Stimulated activated CD8-positive, alpha-beta memory T cell treated with anti-CD3 and anti-CD28 coated beads, Interleukin-12 subunit alpha, Interleukin-12 subunit beta, amount 100 ng/mL, for 24 hours (primary cell): ENCODE data around the gene NR3C1.

Experiments
- DNase-seq: peaks from one replicate; pipeline ENCODE4 v3.0.0-alpha.2; 2020; ENCODE audit errors: extremely low read depth

NR3C1 gene

DNA sequence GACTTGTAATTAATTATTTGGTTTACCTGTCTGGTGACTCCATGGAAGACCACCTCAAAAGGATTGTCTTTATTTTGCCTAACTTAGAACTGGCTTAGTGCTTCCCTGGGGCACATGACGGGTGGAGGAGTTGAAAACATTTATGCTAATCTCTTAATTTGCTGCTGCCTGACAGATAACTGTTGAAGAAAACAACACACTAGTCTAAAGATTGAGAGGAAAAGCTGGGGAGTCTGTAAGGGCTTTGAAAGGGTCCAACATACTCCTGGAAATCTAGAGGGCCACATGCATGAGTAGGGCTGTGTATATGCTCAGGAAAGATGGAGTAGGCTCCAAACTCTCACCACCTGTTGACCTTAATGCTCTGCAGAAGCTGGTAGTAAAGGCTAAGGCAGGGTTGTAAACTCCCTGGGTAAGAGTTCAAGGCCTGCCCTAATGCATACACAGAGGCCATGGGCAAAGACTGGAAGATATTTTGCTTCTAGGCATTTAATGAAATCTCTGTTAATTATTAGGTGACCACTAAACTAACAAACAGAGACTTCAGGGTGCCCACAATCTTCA is 40.7 kb downstream of the NR3C1 start:
- DNase-seq: no peak

DNA sequence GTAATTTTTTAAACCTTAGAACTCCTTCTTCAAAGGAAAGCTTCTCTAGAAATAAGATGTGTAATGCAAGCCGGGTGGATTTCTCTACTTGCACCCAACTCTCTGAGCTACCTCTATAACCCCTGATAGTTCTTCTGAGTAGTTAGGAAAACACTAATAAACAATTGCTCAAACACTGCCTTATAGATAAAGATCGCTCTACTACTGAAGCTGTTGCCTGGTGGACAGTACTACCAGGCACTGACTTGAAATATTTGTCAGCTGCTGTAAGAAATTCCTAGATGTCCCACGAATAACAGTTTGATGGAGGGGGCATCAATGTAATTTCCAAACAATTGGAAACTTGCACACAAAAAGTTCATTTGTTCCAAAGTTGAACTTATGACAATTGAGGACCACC is 42.0 kb downstream of the NR3C1 start:
- no peak for DNase-seq

DNA sequence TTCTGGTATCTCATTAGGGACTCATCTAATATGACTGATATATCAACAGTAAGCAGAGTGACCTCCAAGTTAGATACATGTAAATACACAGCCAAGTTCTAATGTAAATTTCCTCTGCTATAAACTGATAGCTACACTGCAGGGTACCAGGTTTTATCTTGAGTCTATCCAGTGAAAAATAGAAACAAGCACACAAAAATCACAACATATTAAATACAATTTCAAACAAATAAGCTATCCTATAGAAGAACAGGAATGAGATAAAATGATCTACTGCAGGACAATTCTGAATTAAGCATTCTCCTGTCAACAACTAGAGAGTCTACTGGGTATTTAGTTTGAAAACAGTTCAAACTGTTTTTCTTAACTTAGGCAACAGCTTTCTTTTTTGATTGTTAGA is 42.7 kb downstream of the NR3C1 start:
- no peak for DNase-seq

DNA sequence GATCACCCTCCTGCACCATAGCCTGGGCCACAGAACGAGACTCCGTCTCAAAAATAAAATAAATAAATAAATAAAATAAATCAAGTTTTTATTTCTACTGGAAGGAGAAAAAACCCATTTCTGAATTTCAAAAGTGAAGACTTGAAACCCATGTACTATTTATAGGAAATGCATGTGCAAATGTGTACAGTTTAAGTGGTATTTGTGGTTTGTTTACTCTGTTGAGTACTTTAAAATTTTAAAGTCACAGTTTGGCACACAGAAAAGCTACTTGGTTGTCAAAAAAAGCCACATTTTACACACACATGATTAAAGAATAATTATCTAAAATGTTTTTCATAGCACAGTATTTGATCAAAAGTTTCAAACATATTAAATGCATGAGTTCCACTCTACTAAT is 43.6 kb downstream of the NR3C1 start:
- DNase-seq: no peak

DNA sequence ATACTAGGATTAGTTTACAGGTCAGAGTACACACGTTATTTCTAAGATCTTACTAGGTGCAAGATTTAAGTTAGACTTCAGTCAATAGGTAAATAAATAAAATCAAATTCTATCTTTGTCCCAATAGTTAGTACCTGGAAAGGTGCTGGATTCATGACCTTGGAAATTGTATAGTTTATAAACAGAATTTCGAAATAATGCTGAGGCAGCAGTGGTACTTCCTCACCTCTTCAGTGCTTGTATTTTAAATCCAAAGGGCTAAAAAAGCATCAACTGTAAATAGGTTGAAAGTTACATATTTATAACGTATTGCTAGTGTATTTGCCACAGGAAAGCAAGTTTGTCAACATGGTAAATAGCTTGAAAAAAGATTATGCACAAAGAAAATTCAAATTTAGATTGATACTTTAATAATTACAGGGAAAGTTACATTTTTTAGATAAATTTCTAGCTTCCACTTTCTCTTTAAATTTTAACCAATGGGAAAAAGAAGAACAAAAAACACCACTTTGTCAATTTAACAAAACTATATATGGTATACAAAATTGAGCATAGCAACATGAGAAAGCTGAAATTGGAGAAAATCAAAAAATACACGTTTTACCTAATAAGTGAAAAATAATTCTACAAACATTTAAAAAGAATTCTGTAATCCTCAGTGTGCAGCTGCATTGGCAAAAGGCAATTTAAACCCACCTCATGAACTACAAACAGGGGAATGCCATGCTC is 46.5 kb downstream of the NR3C1 start:
- no peak for DNase-seq

DNA sequence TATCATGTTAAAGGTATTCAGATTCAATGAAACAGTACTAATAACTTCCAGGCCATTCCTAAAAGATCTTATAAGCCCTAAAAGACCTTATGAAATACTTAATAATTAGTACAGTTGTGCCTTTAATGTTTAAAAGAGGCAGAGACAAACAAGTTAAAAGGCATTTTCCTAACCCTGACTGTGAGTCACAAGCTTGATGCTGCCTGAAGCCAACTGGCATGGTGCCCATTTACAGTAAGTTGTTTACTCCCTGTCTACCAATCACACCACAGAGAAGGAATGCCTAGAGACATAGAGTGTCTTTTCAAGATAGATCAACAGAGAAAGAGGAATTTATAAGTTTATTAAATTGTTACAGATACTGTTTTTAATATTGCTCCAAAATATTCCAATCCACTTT is 47.8 kb downstream of the NR3C1 start:
- no peak for DNase-seq

DNA sequence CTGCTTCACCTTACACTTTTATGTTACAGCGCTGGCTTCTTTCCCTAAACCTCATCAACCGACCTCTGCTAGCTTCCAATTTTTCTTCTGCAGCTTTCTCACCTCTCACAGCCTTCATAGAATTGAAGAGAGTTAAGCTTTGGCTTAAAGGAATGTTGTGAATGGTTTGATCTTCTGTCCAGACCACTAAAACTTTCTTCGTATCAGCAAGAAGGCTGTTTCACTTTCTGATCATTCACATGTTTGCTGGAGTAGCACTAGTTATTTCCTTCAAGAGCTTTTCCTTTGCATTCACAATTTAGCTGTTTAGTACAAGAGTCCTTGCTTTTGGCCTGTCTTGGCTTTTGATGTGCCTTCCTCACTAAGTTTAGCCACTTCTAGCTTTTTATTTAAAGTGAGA is 49.5 kb downstream of the NR3C1 start:
- DNase-seq: no peak

DNA sequence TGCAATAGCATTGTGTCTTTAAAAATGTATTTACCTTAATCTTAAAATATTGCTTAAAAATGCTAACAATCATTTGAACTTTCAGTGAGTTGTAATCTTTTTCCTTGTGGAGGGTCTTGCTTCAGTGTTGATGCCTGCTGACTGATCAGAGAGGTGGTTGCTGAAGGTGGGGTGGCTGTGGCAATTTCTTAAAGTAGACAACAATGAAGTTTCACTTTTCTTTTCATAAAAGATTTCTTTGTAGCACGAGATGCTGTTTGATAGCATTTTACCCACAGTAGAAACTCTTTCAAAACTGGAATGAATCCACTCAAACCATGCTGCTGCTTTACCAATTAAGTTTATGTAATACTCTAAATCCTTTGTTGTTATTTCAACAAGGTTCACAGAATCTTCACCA is 50.8 kb downstream of the NR3C1 start:
- DNase-seq: no peak

DNA sequence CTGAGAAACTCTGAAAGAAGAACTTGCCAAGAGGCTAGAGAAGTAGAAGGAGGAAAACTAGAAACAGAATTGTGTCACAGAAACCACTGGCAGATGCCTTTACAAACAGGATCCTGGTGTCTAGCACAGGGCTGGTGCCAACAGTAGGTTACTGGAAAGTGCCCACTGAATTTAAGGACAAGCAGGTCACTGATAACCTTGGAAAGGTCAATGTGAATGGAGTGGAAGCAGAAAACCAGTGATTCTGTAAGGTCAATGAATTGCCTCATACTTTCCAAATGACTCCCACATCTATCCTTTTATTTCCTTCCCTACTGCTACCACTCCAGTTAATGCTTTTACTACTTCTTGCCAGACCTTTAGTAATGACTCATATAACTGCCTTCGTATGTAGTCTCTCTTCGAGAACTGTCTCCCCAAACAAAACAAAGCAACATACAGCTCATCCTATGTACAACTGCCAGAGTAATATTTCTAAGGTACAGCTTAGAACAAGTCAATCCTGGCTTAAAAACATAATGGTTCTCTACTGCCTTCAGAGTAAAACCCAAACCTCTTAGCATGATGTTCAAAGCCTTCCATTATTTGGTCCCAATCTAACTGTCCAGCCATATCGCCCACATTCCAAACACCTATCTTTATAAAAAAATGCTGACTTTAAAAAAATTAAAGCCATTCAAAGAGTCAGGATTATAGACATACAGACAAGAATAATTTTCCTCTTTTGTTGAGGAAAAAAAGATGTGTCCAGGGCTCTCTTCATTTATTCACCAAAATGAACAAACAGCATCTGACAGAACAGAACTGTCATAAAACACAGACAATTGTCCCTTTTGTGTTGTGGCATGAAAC is 52.5 kb downstream of the NR3C1 start:
- no peak for DNase-seq

DNA sequence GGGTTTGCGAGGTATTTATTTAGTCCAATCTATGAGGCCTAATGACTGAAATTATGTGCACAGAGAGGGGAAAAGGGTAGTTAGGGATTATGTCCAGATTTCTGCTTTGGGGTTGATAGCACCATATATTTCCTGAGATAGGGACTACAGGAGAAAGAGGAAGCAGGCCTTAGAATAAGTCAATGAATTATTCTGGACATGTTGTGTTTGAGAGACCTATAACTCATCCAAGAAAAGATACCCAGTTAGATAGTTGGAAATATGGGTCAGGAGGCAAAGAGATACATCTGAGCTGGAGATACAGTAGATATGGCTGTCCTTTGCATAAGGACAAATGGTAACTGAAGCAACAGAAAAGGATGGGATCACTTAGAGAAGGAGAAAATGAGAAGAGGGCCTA is 53.1 kb downstream of the NR3C1 start:
- DNase-seq: no peak

DNA sequence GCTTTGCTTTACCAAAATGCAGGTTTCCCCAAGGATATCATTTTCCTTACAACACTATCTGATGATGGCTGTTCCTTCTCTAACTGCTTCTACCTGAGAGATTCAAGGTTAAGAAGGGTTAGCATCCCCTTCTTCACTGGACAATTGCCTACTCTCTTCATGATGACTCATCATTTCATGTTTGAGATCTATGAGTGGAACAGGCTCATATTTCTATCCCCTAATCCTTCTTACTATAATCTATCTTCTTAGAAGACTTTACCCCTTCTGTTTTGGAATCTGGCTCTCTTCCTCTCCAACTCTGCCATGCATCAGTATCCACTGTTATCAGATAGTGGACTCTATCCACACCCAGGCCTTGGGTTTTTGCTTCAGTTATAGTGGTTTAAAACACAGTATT is 54.3 kb downstream of the NR3C1 start:
- DNase-seq: no peak

DNA sequence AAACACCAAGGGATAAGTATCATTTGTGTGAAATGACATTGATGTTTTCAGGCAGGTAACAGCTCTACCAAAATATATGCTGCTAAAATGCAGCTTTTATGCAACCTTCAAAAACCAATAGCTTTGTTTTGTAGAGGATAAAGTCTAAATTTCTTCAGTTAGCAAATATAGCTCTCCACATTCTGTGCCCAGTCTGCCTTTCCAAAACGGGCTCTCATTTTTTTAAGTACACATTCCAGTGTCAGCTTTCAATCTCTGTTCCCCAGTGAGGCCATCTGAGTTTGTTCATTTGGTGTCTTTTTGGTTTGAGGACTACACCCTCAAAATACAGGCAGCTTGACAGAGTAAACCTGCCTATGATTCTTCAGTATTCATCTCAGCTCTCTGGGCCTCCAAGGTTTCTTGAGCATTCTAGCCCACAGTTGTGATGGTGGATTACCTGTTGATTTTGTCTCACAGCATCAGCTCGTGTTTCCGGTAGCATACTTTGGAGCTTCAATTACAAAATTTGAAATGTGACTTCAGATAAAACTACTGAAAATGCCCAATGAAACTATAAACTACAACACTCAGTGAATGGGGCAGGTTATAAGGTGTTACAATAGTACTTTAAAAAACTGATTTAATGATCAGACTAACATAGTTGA is 55.7 kb downstream of the NR3C1 start:
- no peak for DNase-seq

DNA sequence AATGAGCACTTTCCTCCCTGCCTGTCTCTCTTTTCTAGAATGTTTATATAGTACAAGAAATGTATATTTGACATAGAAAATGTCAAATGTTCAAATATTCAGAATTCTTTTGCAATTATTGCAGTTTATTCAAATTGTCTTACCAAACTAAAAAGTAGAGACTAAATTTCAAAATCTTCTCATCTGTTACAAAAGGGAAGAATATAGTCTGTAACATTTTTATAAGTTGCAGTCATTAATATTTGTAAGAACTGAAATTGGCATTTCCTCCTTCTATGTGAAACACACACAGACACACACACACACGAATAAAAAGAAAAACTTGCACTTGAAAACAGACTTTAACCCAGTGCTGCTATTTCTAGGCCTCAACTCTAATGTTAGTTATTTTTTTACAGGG is 56.4 kb downstream of the NR3C1 start:
- no peak for DNase-seq

DNA sequence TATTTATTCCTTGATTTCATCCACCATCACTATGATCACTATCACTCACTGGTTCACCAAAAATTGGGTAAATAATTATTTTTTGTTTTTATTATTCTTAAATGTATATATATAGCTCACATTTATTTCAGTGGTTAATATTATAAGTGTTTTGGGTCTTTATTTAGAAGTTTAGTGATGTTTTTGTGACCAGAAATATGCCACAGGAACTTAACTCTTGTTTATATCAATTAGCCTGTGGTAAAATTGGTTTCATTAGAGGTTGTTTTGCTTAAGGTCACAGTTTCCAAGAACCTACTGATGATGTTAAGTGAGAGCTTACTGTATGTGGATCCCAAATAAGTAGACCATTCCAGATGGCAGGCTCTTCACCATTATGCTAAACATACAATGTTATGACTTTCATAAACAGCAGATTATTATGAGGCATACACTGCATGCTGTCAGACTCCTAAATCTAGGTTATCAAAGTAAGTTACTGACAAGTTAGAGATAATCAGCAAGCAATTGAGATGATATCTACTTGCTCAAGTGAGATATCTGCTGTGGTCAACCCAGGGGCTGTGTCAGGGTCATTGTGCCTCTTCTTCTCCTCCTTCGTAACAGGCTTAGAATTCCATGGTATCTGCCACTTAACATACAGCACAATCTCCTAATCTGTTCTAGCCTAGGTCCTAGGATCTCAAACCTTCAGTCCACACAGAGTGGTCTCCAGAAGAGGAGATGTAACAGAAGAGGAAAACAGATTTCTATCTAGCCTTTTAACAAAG is 57.6 kb downstream of the NR3C1 start:
- DNase-seq: no peak

DNA sequence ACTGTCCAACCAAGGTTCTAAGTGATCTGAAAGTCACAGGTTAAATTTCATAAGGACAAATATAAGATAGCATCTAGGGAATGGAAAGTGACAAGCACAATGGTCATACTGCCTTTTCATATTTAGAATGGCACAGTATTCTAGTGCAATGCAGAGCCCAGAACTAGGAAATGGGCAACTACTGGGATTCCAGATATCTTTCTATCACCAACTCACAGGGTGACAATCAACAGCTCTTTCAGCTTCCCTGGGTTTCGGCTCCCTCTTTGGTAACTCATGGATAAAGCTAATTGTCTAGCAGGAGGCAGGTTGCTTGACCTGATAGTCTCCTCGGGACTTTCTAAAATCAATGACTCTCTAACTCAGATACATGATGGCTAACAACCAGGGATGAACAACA is 60.4 kb downstream of the NR3C1 start:
- DNase-seq: no peak

DNA sequence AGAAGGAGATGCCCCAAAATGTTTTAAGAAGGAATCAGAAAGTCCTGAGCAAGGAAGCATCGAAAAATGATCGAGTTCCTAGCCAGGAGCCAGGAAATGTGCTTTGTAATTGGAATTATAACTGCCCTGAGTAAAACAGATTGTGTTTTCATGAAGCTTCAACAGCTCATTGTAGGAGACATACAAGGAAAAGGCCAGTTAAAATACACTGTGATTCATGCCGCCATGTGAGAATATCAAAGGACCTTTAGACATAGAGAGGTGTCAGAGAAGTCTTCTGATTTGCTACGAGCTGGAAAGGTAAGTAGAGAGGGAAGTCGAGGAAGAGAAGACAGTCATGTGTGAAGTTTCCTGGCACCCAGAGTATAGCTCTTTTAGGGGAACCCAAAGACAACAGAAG is 60.9 kb downstream of the NR3C1 start:
- DNase-seq: no peak

DNA sequence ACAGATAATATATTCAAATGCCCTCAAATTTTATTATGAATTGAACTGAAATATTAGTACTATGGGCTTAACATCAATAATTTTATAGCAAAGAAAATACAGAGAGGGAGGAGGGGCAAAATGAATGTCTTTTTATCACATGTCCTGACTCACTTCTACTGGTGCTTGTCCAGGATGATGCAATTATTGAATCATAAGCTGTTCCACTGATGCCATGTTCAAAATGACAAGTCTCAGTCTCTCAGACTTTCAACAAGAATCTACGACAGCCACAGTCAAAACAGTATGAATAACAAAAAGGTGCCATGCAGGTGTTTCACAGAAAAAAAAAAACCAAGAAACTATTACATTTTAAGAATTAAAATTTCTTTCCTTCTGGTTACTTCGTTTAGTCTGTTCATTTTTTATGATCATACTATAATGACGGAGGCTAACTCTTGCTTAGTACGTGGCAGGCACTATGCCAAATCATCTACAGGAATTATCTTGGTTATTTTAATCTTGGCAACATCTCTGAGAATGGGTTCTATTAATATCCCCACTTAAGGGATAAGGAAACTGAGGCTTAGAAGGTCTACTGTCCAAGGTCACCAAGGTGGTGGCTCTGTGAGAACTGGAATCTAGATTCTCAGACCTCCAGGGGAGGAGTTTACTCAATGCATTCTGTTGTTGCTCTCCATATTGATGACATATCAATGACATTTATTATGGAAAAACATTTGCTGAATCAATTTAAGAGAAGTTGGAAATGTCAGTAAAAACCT is 61.5 kb downstream of the NR3C1 start:
- no peak for DNase-seq

DNA sequence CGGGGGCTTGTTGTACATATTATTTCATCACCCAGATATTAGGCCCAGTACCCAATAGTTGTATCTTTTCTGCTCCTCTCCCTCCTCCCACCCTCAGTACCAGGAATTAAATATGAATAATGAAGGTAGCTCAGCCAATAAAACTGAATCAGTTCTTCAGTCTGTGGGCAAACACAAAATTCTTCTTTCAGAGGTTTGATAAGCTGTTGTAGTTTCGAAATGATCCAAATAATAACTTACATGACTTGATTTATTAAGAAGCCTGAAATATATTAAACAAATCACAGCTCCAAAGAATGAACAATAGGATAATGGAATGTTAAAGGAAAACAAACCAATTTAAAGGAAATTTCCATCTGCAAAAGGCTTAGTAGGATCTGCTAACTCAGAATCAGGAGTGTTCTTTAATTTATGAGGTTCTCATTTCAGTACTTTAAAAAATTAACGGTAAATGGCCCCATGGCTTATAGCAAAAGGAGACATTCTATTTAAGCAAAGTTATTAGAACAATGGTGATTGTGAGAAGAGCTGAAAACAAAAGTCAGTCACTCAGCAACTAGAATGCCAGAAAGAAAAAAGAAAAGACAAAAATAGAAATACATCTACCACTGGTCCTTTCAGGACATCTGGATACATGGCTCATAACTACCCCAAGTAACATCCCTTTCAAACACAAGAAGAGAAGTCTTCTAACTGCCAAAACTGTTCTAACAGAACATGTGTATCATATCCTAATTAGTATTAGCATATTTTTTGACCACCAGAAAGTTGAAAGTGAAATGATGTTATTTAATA is 62.4 kb downstream of the NR3C1 start:
- no peak for DNase-seq

DNA sequence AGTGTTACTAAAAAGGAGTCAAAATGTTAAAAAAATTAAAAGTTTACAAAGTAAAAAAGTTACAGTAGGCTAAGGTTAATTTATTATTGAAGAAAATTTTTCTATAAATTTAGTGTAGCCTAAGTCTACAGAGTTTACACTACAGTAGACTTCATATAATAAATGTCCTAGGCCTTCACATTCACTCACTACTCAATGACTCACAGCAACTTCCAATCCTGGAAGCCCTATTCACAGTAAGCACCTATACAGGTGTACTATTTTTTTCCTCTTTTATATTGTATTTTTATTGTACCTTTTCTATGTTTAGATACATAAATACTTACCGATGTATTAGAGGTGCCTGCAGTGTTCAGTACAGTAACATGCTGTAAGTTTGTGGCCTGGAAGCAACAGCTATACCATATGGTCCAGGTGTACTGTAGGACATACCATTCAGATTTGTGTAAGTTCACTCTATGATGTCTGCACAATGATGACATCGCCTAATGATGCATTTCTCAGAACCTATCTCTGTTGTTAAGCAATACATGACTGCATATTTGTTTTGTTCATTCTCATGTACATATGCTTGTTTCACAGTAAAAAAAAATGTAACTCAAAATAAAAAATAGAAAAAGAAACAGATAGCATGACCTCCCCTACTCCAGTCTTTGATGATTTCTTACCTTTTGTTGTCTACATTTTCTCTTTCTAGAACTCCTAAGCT is 64.7 kb downstream of the NR3C1 start:
- DNase-seq: no peak

DNA sequence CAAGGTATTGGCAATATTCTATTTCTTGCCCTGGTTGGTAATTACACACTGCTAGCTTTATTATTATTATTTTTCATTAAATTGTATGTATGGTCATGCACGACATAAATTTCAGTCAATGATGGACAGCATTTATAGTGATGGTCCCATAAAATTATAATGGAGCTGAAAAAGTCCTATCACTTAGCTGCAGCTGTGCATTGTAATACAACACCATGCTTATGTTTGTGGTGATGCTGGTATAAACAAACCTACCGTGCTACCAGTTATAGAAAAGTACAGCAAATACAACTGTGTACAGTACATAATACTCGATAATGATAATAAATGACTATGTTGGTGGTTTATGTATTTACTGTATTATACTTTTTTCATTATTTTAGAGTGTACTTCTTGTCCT is 65.5 kb downstream of the NR3C1 start:
- DNase-seq: no peak
